ENCODE results near the gene TTLL7. TPM values are rescaled to one million over a fixed set of nuclear protein-coding genes. Genes with fewer than 3 reads are reported as not detected.

TTLL7 gene, protein sequence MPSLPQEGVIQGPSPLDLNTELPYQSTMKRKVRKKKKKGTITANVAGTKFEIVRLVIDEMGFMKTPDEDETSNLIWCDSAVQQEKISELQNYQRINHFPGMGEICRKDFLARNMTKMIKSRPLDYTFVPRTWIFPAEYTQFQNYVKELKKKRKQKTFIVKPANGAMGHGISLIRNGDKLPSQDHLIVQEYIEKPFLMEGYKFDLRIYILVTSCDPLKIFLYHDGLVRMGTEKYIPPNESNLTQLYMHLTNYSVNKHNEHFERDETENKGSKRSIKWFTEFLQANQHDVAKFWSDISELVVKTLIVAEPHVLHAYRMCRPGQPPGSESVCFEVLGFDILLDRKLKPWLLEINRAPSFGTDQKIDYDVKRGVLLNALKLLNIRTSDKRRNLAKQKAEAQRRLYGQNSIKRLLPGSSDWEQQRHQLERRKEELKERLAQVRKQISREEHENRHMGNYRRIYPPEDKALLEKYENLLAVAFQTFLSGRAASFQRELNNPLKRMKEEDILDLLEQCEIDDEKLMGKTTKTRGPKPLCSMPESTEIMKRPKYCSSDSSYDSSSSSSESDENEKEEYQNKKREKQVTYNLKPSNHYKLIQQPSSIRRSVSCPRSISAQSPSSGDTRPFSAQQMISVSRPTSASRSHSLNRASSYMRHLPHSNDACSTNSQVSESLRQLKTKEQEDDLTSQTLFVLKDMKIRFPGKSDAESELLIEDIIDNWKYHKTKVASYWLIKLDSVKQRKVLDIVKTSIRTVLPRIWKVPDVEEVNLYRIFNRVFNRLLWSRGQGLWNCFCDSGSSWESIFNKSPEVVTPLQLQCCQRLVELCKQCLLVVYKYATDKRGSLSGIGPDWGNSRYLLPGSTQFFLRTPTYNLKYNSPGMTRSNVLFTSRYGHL
- total RNA-seq (ENCODE audit: insufficient read depth, low replicate concordance) = 92.7 TPM

GRCh38 chr1:83998498-83999315, at the start of gene TTLL7:
Gene TTLL7, minus strand, starts transcription at chr1:83999132. Its CDS starts 46,921 bp downstream, at chr1:83952211.
- peak; percentile 72 for DNase-seq (ENCODE audit: low spot score)

- DNase-seq (ENCODE audit: low spot score) = no peak
These were observed 43.5 kb upstream of the TTLL7 start for GRCh38 chr1:84042461-84042860.

GRCh38 chr1:84037758-84038611, 39.1 kb upstream of the TTLL7 start:
- no peak for DNase-seq (ENCODE audit: low spot score)

- DNase-seq (ENCODE audit: low spot score) = no peak
These were observed 32.9 kb upstream of the TTLL7 start for GRCh38 chr1:84031802-84032327.

DNA sequence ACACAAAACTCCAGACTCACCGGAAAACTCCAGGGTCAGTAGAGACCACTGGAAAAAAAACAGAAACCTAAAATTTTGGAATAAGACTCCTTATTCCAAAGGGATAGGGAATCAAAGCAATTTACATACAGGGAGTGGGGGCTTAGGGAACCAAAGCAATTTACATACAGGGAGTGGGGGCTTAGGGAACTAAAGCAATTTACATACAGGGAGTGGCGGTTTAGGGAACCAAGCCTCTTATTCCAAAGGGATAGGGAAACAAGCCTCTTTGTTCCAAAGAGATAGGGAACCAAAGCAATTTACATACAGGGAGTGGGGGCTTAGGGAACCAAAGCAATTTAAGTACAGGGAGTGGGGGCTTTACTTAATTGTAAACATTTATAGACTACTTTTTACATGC, 28.4 kb upstream of the TTLL7 start:
- DNase-seq (ENCODE audit: low spot score) = no peak

- DNase-seq (ENCODE audit: low spot score) = no peak
These were observed 27.0 kb upstream of the TTLL7 start for GRCh38 chr1:84025966-84026365.

DNA sequence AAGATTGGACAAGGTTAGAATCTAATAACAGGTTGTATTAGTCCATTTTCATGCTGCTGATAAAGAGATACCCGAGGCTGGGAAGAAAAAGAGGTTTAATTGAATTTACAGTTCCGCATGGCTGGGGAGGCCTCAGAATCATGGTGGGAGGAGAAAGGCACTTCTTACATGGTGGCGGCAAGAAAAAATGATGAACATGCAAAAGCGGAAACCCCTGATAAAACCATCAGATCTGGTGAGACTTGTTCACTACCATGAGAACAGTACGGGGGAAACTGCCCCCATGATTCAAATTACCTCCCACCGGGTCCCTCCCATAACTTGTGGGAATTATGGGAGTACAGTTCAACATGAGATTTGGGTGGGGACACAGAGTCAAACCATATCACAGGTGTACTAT, 22.9 kb upstream of the TTLL7 start:
- no peak for DNase-seq (ENCODE audit: low spot score)

- peak; percentile 3 for DNase-seq (ENCODE audit: low spot score)
These were observed 21.2 kb upstream of the TTLL7 start for GRCh38 chr1:84020151-84020550.

GRCh38 chr1:84019217-84019616, 20.3 kb upstream of the TTLL7 start:
- DNase-seq (ENCODE audit: low spot score) = no peak

GRCh38 chr1:84013708-84014107, 14.8 kb upstream of the TTLL7 start:
- no peak for DNase-seq (ENCODE audit: low spot score)

DNA sequence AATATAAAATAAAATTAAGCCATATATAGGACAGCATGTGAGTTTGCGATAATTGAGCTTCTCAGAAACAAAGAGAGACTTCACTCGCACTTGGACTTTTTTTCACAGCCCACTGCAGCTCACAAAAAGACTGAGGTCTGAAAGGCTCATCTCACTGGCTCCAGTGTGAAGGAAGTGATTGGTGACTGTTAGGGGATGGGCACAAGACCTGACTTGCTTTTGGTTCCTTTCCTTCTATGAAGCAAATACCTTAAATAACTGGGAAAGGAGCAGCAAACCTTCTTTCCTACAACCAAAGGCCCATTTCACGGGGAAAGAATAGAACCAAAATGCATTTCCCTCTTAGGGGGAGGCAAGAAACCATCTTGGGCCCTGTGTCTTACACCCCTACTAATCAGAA, 13.1 kb upstream of the TTLL7 start:
- no peak for DNase-seq (ENCODE audit: low spot score)

DNA sequence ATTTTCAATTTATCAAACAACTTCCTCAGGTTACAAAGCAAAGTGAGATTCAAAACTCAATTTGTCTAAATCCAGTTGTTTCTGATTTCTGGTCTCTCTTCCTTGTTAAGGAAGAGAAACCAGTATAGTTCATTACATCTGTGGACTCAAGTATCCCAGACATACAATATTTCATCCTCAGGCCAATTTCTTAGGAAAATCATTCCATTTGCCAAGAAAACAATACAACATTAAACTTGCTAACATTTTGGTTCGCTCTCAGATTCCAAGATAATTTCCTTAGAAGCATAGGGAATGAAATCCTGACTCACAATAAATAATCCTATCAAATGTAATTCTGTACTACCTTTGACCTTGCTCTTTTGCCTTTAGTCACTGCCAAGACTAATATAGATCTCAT, 11.2 kb upstream of the TTLL7 start:
- no peak for DNase-seq (ENCODE audit: low spot score)

DNA sequence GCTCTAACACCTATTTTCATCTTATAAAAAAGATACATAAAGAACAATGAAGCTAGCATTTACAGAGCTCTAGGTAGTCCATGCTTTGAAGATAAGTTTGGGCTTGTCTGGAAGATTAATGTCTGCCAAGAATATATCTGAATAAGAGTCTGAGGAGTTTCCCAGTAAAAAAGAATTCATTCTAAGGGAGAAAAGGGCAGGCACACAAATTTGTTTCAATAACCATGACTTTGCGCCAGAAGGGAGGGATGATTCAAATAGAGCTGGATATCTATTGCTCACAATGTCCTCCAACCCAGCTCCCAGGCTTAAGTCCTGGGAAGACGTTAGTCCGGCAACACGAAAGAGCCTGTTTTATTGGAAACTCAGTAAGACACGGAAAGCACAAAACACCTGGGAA, 9.7 kb upstream of the TTLL7 start:
- no peak for DNase-seq (ENCODE audit: low spot score)

GRCh38 chr1:84006591-84006990, 7.7 kb upstream of the TTLL7 start:
- DNase-seq (ENCODE audit: low spot score) = no peak

DNA sequence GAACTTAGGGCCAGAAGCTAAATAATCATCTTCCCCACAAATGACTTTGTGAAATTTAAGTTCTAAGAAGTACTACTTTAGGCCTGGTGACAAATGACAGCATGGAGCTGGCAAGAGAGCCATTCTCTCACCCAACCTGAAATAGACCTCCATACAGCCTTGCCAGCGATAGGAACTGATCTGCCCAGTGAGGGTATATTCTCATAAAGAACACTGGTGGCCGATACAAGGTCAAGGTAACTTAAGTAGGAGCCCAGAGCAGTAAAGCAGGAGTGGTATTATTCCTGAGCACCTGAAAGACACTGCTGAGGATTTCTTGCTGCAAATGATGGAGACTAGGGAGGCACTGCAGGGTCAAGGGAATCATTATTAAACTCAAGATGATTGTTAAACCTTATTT, 2.6 kb upstream of the TTLL7 start:
- DNase-seq (ENCODE audit: low spot score) = no peak

DNA sequence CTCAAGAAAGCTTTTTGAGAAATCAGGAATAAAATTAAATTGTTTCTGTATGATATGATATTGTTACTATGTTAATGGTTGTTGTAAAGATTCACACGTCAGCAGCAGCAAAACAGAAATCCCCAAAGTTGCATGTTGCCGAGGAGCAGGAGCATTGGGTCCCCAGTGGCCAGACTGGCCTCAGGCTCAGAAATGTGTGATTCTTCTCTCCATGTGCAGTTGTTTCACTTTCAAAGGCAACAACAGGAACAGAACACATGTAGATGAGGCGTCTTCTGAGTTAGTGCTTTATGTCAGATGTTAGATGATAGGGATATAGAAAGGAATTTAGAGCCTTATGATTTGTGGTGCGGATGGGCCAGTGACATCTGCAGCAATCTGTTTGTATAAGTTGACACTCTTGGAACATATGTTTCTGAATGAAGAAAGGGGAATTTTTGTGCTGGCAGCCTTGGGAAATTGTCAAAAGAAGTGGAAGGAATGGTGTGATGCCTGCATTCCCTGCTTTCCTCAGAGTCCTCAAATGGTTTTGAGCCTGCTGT, 2.1 kb upstream of the TTLL7 start:
- no peak for DNase-seq (ENCODE audit: low spot score)

DNA sequence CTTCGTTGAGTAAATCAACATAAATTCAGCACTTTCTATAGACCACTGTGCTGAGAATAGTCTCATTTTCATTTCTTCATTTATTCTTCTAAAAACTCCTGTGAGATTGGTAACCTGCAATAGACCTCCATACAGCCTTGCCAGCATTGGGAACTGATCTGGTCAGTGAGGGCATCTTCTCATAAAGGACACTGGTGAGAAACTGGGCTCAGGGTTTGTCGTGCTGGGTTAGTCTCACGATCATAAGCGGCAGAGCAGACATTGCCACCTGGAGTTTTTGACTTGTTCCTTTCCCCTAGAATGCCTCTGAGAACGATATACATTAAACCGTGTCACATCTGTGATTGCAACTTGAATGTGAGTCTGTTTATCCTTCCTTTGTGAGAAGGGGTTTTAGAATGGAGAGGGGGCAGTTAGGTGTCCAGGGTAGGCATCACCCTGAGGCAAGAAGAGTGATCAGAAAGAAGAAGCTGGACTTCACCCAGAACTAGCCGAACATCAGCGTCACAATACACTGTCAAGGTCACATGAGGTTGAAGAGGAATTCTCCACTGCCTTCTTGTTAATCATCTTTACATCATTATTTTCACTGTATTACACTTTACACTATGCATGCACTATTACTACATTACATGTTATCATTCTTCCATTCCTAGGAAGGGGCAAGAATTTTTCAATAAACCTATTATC, 1.4 kb upstream of the TTLL7 start:
- DNase-seq (ENCODE audit: low spot score) = no peak

GRCh38 chr1:83999316-83999819, 436 bp upstream of the TTLL7 start:
- DNase-seq (ENCODE audit: low spot score) = peak; percentile 74

- no peak for DNase-seq (ENCODE audit: low spot score)
These were observed 781 bp downstream of the TTLL7 start for GRCh38 chr1:83998205-83998497.

DNA sequence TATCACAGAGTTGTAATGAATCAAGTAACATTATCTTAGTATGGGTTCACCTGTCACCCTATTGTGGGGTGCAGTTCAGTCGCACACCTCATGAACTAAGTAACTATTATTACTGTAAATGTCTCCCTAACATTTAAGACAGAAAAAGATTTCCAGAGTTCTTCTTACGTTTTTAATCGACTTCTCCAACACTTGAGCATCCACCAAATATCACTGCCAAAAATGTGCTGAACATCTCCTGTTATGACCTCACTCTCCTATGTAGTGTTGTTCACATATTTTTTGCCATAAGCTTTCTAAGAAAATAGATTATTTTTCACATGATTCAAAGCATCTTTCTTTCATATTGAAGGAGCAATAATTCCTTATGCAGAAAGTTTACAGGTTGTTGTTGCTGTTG, 1.3 kb downstream of the TTLL7 start:
- no peak for DNase-seq (ENCODE audit: low spot score)
